GM23338 (cell line): ENCODE results near the gene ITGB3. TPM values are rescaled to one million over a fixed set of nuclear protein-coding genes. Genes with fewer than 3 reads are reported as not detected.

Source experiments
- ATAC-seq: fragments of 200-7000 bp; cut with Tn5 transposase; 3 replicates; pipeline ENCODE4 v1.9.1; 2020
- DNase-seq: peaks from one replicate; pipeline ENCODE4 v3.0.0-alpha.2; 2015; ENCODE audit warnings: low spot score
- H2AFZ ChIP-seq: fragments of 200-600 bp; sonication (generic); 2 replicates; pipeline ENCODE4 v1.8.0; 2016; ENCODE audit warnings: antibody characterized with exemption, mild to moderate bottlenecking, moderate library complexity
- H3F3A ChIP-seq: fragments of 200-600 bp; sonication (generic); replicated peaks from 2 replicates; pipeline ENCODE4 v1.8.0; 2017; ENCODE audit warnings: antibody characterized with exemption, mixed run types, low read depth
- H3K27ac ChIP-seq: fragments of 200-600 bp; sonication (generic); 2 replicates; pipeline ENCODE4 v1.6.1; 2016; ENCODE audit warnings: low read depth
- H3K27me3 ChIP-seq: fragments of 200-600 bp; sonication (generic); 2 replicates; pipeline ENCODE4 v1.8.0; 2016; ENCODE audit warnings: mild to moderate bottlenecking, mixed run types, moderate library complexity; ENCODE audit not compliant: insufficient read depth
- H3K36me3 ChIP-seq: fragments of 200-600 bp; sonication (generic); 2 replicates; pipeline ENCODE4 v1.8.0; 2016; ENCODE audit warnings: mild to moderate bottlenecking; ENCODE audit not compliant: insufficient read depth
- H3K4me1 ChIP-seq: fragments of 200-600 bp; sonication (generic); 2 replicates; pipeline ENCODE4 v1.8.0; 2016; ENCODE audit warnings: mild to moderate bottlenecking, moderate library complexity; ENCODE audit not compliant: insufficient read depth
- H3K4me2 ChIP-seq: fragments of 200-600 bp; sonication (generic); 2 replicates; pipeline ENCODE4 v1.7.1; 2017; ENCODE audit warnings: mixed run types
- H3K4me3 ChIP-seq: fragments of 200-600 bp; sonication (generic); 2 replicates; pipeline ENCODE4 v1.6.1; 2016; ENCODE audit warnings: mixed run types
- H3K79me2 ChIP-seq: fragments of 200-600 bp; sonication (generic); replicated peaks from 2 replicates; pipeline ENCODE4 v1.8.0; 2017; ENCODE audit warnings: mild to moderate bottlenecking; ENCODE audit not compliant: insufficient read depth
- H3K9me2 ChIP-seq: fragments of 200-600 bp; sonication (generic); 2 replicates; pipeline ENCODE4 v1.8.0; 2017; ENCODE audit not compliant: insufficient read depth
- H4K20me1 ChIP-seq: fragments of 200-600 bp; sonication (generic); replicated peaks from 2 replicates; pipeline ENCODE4 v1.8.0; 2017; ENCODE audit warnings: mild to moderate bottlenecking; ENCODE audit not compliant: insufficient read depth
- H3K27ac Mint-ChIP-seq: 2 replicates; pipeline ENCODE4 v1.8.0; 2020; ENCODE audit warnings: inconsistent platforms, mild to moderate bottlenecking, moderate library complexity, mixed read lengths
- H3K27me3 Mint-ChIP-seq: 3 replicates; pipeline ENCODE4 v1.8.0; 2022; ENCODE audit warnings: low read depth, mild to moderate bottlenecking, moderate library complexity, mixed read lengths, inconsistent platforms; ENCODE audit not compliant: insufficient read depth, poor library complexity
- H3K36me3 Mint-ChIP-seq: 3 replicates; pipeline ENCODE4 v1.8.0; 2021; ENCODE audit warnings: low read depth, mild to moderate bottlenecking, inconsistent platforms, moderate library complexity, mixed read lengths
- H3K4me1 Mint-ChIP-seq: 3 replicates; pipeline ENCODE4 v1.8.0; 2020; ENCODE audit warnings: mild to moderate bottlenecking, inconsistent platforms, mixed read lengths
- H3K4me3 Mint-ChIP-seq: 3 replicates; pipeline ENCODE4 v1.8.0; 2021; ENCODE audit warnings: moderate library complexity, mild to moderate bottlenecking, inconsistent platforms, mixed read lengths
- H3K9me3 Mint-ChIP-seq: 3 replicates; pipeline ENCODE4 v1.8.0; 2020; ENCODE audit warnings: moderate library complexity, mild to moderate bottlenecking, inconsistent platforms, mixed read lengths
- CREB1 ChIP-seq: fragments of 250-450 bp; sonication (Bioruptor Pico); IDR thresholded peaks from 2 replicates; pipeline ENCODE4 v1.5.0; 2020; ENCODE audit warnings: low read depth, mild to moderate bottlenecking, moderate library complexity
- EZH2 ChIP-seq: fragments of 200-600 bp; sonication (generic); IDR thresholded peaks from one replicate; pipeline ENCODE4 v1.8.0; 2017; ENCODE audit warnings: antibody characterized with exemption, mild to moderate bottlenecking, low read depth; ENCODE audit not compliant: unreplicated experiment
- EZH2phosphoT487 ChIP-seq: fragments of 200-600 bp; sonication (generic); IDR thresholded peaks from one replicate; pipeline ENCODE4 v1.8.1; 2018; ENCODE audit warnings: antibody characterized with exemption; ENCODE audit not compliant: unreplicated experiment
- JUNB ChIP-seq: IDR thresholded peaks from one replicate; pipeline ENCODE4 v1.6.1; 2016; ENCODE audit warnings: antibody characterized with exemption; ENCODE audit not compliant: unreplicated experiment
- NANOG ChIP-seq: IDR thresholded peaks from 2 replicates; pipeline ENCODE4 v1.6.1; 2016; ENCODE audit warnings: antibody characterized with exemption, borderline replicate concordance
- POLR2AphosphoS5 ChIP-seq: IDR thresholded peaks from 2 replicates; pipeline ENCODE4 v1.6.1; 2016; ENCODE audit warnings: antibody characterized with exemption, low read depth
- REST ChIP-seq: IDR thresholded peaks from one replicate; pipeline ENCODE4 v1.6.1; 2018; ENCODE audit warnings: antibody characterized with exemption; ENCODE audit not compliant: unreplicated experiment
- STAT1 ChIP-seq: IDR thresholded peaks from one replicate; pipeline ENCODE4 v1.6.1; 2016; ENCODE audit warnings: antibody characterized with exemption; ENCODE audit not compliant: unreplicated experiment
- ZNF114 ChIP-seq: fragments of 250-450 bp; sonication (Bioruptor Pico); IDR thresholded peaks from 2 replicates; pipeline ENCODE4 v1.5.0; 2020; ENCODE audit warnings: mild to moderate bottlenecking, moderate library complexity
- ZNF331 ChIP-seq: fragments of 250-450 bp; sonication (Bioruptor Pico); IDR thresholded peaks from 2 replicates; pipeline ENCODE4 v1.5.0; 2020; ENCODE audit warnings: low read depth, mild to moderate bottlenecking, moderate library complexity
- ZNF462 ChIP-seq: fragments of 250-450 bp; sonication (Bioruptor Pico); IDR thresholded peaks from 2 replicates; pipeline ENCODE4 v1.5.0; 2020; ENCODE audit warnings: mild to moderate bottlenecking, moderate library complexity
- polyA plus RNA-seq: library from polyadenylated mRNA; unstranded; fragments of >200 nt; fragmentation: Nextera tagmentation; extraction: Ambion mirVana; gene quantifications from 2 replicates; pipeline ENCODE4 v1.2.1, GENCODE V29; 2016
- total RNA-seq: library from RNA; depleted of rRNA; stranded (reverse); fragments of >200 nt; shearing (Covaris generic); gene quantifications from 2 replicates; pipeline ENCODE4 v1.2.3, GENCODE V29; 2014
- TF ChIP-seq, protein P1 (sequence below): IDR thresholded peaks from 2 replicates; pipeline ENCODE4 v1.6.1; 2016; ENCODE audit warnings: antibody characterized with exemption
- TF ChIP-seq, protein P2 (sequence below), 2 experiments: fragments of 200-600 bp in 1 of 2; sonication (generic) in 1 of 2; conservative IDR thresholded peaks; 2 replicates each; pipeline versions ENCODE4 v1.5.1 to v1.6.1; 2016 to 2017; ENCODE audit warnings: antibody characterized with exemption in 2 of 2, low read depth in 2 of 2, mild to moderate bottlenecking in 2 of 2, moderate library complexity in 1 of 2

ITGB3 gene
- total and polyA plus RNA-seq, 2 experiments from 2014 or later, result 0.52 TPM; not detected in 1

DNA sequence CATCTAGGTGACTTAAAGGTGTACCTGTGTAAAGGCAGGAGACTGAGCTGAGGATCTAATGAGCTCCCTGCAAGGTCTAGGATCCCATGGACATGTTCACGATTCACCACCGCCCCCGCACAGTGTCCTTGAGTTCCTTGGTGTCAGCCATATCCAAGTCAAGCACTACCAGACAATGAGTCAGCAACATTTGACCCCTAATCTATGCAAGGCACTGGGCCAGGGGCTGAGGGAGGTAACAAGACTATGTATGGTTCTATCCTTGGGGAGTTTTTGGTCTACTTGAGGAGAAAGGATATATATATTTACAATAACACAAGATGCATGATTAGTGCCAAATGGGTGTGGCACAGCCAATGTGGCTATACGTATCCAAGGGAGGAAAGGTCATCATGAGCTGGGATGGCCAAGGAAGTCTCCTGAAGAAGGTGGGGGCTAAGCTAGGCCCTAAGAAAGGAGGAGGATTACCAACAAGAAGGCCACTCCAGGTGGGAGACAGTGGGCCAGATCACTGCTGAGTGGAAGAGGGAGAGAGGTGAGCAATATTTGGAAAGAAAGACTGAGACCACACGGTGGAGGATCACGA is 35.0 kb downstream of the ITGB3 start:
- H3K36me3 ChIP-seq, result no peaks in the 10 kb centered on the region
- no peak overlapping the region for H2AFZ ChIP-seq
- peaks cover 7% of the 10 kb centered on the region; the same call in 1 of the 2 replicates for H3K27me3 ChIP-seq
- H3F3A ChIP-seq, result no peaks in the 10 kb centered on the region
- H3K9me2 ChIP-seq, result peaks cover 12% of the 10 kb centered on the region; the same call in 1 of the 2 replicates
- no peaks in the 10 kb centered on the region; the same call in 1 of the 2 replicates for H4K20me1 ChIP-seq
- no peak overlapping the region for H3K4me3 ChIP-seq
- no peak overlapping the region for H3K4me2 ChIP-seq
- peaks cover 5% of the 10 kb centered on the region; the same call in 1 of the 2 replicates for H3K4me1 ChIP-seq
- no peak for TF ChIP-seq JUNB
- no peak for TF ChIP-seq ZNF114 (CRISPR knock-in tag)
- TF ChIP-seq REST, result no peak
- TF ChIP-seq, protein P1, sequence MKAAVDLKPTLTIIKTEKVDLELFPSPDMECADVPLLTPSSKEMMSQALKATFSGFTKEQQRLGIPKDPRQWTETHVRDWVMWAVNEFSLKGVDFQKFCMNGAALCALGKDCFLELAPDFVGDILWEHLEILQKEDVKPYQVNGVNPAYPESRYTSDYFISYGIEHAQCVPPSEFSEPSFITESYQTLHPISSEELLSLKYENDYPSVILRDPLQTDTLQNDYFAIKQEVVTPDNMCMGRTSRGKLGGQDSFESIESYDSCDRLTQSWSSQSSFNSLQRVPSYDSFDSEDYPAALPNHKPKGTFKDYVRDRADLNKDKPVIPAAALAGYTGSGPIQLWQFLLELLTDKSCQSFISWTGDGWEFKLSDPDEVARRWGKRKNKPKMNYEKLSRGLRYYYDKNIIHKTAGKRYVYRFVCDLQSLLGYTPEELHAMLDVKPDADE, result no peak
- TF ChIP-seq, protein P2, sequence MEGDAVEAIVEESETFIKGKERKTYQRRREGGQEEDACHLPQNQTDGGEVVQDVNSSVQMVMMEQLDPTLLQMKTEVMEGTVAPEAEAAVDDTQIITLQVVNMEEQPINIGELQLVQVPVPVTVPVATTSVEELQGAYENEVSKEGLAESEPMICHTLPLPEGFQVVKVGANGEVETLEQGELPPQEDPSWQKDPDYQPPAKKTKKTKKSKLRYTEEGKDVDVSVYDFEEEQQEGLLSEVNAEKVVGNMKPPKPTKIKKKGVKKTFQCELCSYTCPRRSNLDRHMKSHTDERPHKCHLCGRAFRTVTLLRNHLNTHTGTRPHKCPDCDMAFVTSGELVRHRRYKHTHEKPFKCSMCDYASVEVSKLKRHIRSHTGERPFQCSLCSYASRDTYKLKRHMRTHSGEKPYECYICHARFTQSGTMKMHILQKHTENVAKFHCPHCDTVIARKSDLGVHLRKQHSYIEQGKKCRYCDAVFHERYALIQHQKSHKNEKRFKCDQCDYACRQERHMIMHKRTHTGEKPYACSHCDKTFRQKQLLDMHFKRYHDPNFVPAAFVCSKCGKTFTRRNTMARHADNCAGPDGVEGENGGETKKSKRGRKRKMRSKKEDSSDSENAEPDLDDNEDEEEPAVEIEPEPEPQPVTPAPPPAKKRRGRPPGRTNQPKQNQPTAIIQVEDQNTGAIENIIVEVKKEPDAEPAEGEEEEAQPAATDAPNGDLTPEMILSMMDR (conservative IDR thresholded peaks at IDR 0.05; ENCODE audit: low read depth in 2 of 2), result no peak
- TF ChIP-seq NANOG, result no peak
- TF ChIP-seq POLR2AphosphoS5, result no peak
- no peak for TF ChIP-seq STAT1
- TF ChIP-seq ZNF331 (CRISPR knock-in tag), result no peak
- TF ChIP-seq EZH2, result no peak
- no peak for TF ChIP-seq EZH2phosphoT487
- TF ChIP-seq ZNF462 (CRISPR knock-in tag), result no peak
- TF ChIP-seq CREB1 (CRISPR knock-in tag), result no peak
- no peaks in the 10 kb centered on the region; the same call in 2 of the 3 replicates for H3K9me3 Mint-ChIP-seq
- H3K27ac Mint-ChIP-seq, result no peak overlapping the region
- peaks cover 11% of the 10 kb centered on the region for H3K4me1 Mint-ChIP-seq
- H3K27me3 Mint-ChIP-seq, result peaks cover 9% of the 10 kb centered on the region
- H3K36me3 Mint-ChIP-seq, result no peaks in the 10 kb centered on the region
- ATAC-seq, result no peak
- no peak overlapping the region for H3K27ac ChIP-seq
- no peak overlapping the region for H3K4me3 Mint-ChIP-seq
- no peaks in the 10 kb centered on the region for H3K79me2 ChIP-seq
- DNase-seq, result no peak
